GM12878 (cell line): ENCODE data around the gene CD82. TPM values are rescaled to one million over a fixed set of nuclear protein-coding genes. Genes with fewer than 3 reads are reported as not detected.

Experiments used
- EP300 ChIP-seq, 2 experiments: fragments of 150-350 bp in 1 of 2; IDR thresholded peaks; 2 replicates each; pipeline ENCODE4 v1.6.1; 2011 to 2012; ENCODE audit warnings: low read depth in 2 of 2, low read length in 2 of 2, borderline replicate concordance in 1 of 2, improper control_type of control experiment in 1 of 2, inconsistent platforms in 1 of 2; ENCODE audit not compliant: control insufficient read depth in 1 of 2
- EZH2 ChIP-seq: IDR thresholded peaks from 2 replicates; pipeline ENCODE4 v1.6.1; 2012; ENCODE audit warnings: low read depth, mild to moderate bottlenecking, control low read depth, inconsistent platforms, low read length, borderline replicate concordance; ENCODE audit not compliant: control insufficient read depth
- GATAD2B ChIP-seq: fragments of 450-650 bp; conservative IDR thresholded peaks from 2 replicates; pipeline ENCODE4 v1.6.1; 2017; ENCODE audit warnings: low read depth, mild to moderate bottlenecking, moderate library complexity
- IKZF1 ChIP-seq: fragments of 450-650 bp; conservative IDR thresholded peaks from 2 replicates; pipeline ENCODE4 v1.6.1; 2017; ENCODE audit warnings: antibody characterized with exemption, mild to moderate bottlenecking
- IKZF2 ChIP-seq, 2 experiments: fragments of 450-650 bp; IDR thresholded peaks; 2 replicates each; pipeline ENCODE4 v1.6.1; 2017; ENCODE audit warnings: mild to moderate bottlenecking in 2 of 2, moderate library complexity in 2 of 2
- MTA3 ChIP-seq: IDR thresholded peaks from 2 replicates; pipeline ENCODE4 v1.6.1; 2012; ENCODE audit warnings: low read length, inconsistent platforms, borderline replicate concordance
- NKRF ChIP-seq: fragments of 450-650 bp; conservative IDR thresholded peaks from 2 replicates; pipeline ENCODE4 v1.6.1; 2017; ENCODE audit warnings: mild to moderate bottlenecking, moderate library complexity
- NR2F1 ChIP-seq: fragments of 450-650 bp; conservative IDR thresholded peaks from 2 replicates; pipeline ENCODE4 v1.6.1; 2017; ENCODE audit warnings: mild to moderate bottlenecking
- RELB ChIP-seq: fragments of 450-650 bp; IDR thresholded peaks from 2 replicates; pipeline ENCODE4 v1.6.1; 2017; ENCODE audit warnings: low read depth, mild to moderate bottlenecking, moderate library complexity
- STAT1 ChIP-seq: fragments of 450-650 bp; conservative IDR thresholded peaks from 2 replicates; pipeline ENCODE4 v1.6.1; 2014; ENCODE audit warnings: antibody characterized with exemption, mild to moderate bottlenecking
- USF1 ChIP-seq: IDR thresholded peaks from 2 replicates; pipeline ENCODE4 v1.6.1; 2011; ENCODE audit warnings: borderline replicate concordance, low read depth, mild to moderate bottlenecking, moderate library complexity, mixed read lengths, low read length; ENCODE audit not compliant: insufficient read depth; ENCODE audit errors: extremely low read length
- ZBTB40 ChIP-seq: fragments of 450-650 bp; IDR thresholded peaks from 2 replicates; pipeline ENCODE4 v1.6.1; 2016; ENCODE audit warnings: mild to moderate bottlenecking, moderate library complexity, borderline replicate concordance
- ZNF207 ChIP-seq: fragments of 450-650 bp; IDR thresholded peaks from 2 replicates; pipeline ENCODE4 v1.6.1; 2014; ENCODE audit warnings: antibody characterized with exemption, mild to moderate bottlenecking, borderline replicate concordance
- ZNF217 ChIP-seq: fragments of 450-650 bp; IDR thresholded peaks from 2 replicates; pipeline ENCODE4 v1.6.1; 2017; ENCODE audit warnings: antibody characterized with exemption, mild to moderate bottlenecking
- ZSCAN29 ChIP-seq: fragments of 450-650 bp; IDR thresholded peaks from 2 replicates; pipeline ENCODE4 v1.6.1; 2017; ENCODE audit warnings: mild to moderate bottlenecking, moderate library complexity
- polyA plus RNA-seq, 11 experiments: library from polyadenylated mRNA; depleted of rRNA in 4 of 11; unstranded in 6 of 11; stranded (reverse) in 5 of 11; fragments of >200 nt; fragmentation: Nextera tagmentation in 4 of 11; fragmentation: Illumina TruSeq in 1 of 11; extraction: Ambion mirVana in 4 of 11; extraction: Trizol in 1 of 11; gene quantifications; 1 replicate in 1 of 11; 2 replicates in 10 of 11; pipeline versions ENCODE4 v1.2.1 to v1.2.3, GENCODE V29; 2011 to 2016; ENCODE audit warnings: inconsistent platforms in 2 of 11, missing spikeins in 2 of 11, low read depth in 1 of 11
- total RNA-seq, 4 experiments: library from RNA; depleted of rRNA in 3 of 4; stranded (reverse); fragments of >200 nt in 3 of 4; fragmentation: Illumina TruSeq in 1 of 4; extraction: Trizol in 1 of 4; gene quantifications; 2 replicates each; pipeline versions ENCODE4 v1.2.1 to v1.2.3, GENCODE V29; 2013 to 2021

The CD82 gene
- total and polyA plus RNA-seq, 10 of the 15 experiments (the other 5 are each of a cell fraction or from before 2014, with no cell fraction given): 5.2 to 180 (median 84.7) TPM

GRCh38 chr11:44608991-44609782, 43.7 kb downstream of the CD82 start (continued):
- peak; percentile 35; the same call in 1 of the 2 replicates for TF ChIP-seq ZBTB40
- peak; percentile 84; the same call in 1 of the 2 replicates for TF ChIP-seq NR2F1
- TF ChIP-seq NKRF: peak; percentile 43; the same call in 1 of the 2 replicates
- peak; percentile 89 for TF ChIP-seq RELB
- TF ChIP-seq USF1: no peak
- TF ChIP-seq ZNF207: peak; percentile 57; the same call in 1 of the 2 replicates
- TF ChIP-seq IKZF2 (IDR thresholded peaks at IDR 0.05): peak; percentile 91 to 94
- peak; percentile 74 to 87; a peak in 3 of 4 replicates for TF ChIP-seq EP300 (IDR thresholded peaks at IDR 0.05; ENCODE audit: borderline replicate concordance in 1 of 2, control insufficient read depth in 1 of 2, low read depth in 2 of 2, low read length in 2 of 2)
- peak; percentile 95 for TF ChIP-seq ZNF217
- no peak; the same call in 1 of the 2 replicates for TF ChIP-seq ZSCAN29
- TF ChIP-seq MTA3: peak; percentile 74
- no peak for TF ChIP-seq STAT1
- no peak for TF ChIP-seq EZH2
- TF ChIP-seq GATAD2B: peak; percentile 100
- peak; percentile 97 for TF ChIP-seq IKZF1
